GM04503 (cell line): ENCODE data around the gene CALD1.
A peak's percentile ranks its signal among the peaks of the same experiment; 100 is the strongest.

ENCODE experiments used
- DNase-seq: peaks from one replicate; pipeline ENCODE4 v3.0.0-alpha.2; 2012; ENCODE audit warnings: low read depth

CALD1 gene

GRCh38 chr7:134926396-134926795, 147.0 kb downstream of the CALD1 start:
- DNase-seq = no peak

- no peak for DNase-seq
These were observed 147.6 kb downstream of the CALD1 start for GRCh38 chr7:134927076-134927475.

- DNase-seq = no peak
These were observed 148.3 kb downstream of the CALD1 start for GRCh38 chr7:134927723-134928122.

GRCh38 chr7:134928554-134928953, 149.1 kb downstream of the CALD1 start:
- no peak for DNase-seq

- DNase-seq = no peak
These were observed 152.1 kb downstream of the CALD1 start for GRCh38 chr7:134931487-134931886.

GRCh38 chr7:134932707-134933370, 153.4 kb downstream of the CALD1 start:
- DNase-seq = no peak

- DNase-seq = no peak
These were observed 154.1 kb downstream of the CALD1 start for GRCh38 chr7:134933460-134934068.

GRCh38 chr7:134935701-134936100, 156.3 kb downstream of the CALD1 start:
- DNase-seq = no peak

- DNase-seq = no peak
These were observed 157.6 kb downstream of the CALD1 start for GRCh38 chr7:134936893-134937510.

GRCh38 chr7:134938141-134938540, 158.7 kb downstream of the CALD1 start:
- no peak for DNase-seq

- DNase-seq = no peak
These were observed 159.7 kb downstream of the CALD1 start for GRCh38 chr7:134939136-134939535.

- no peak for DNase-seq
These were observed 161.3 kb downstream of the CALD1 start for GRCh38 chr7:134940729-134941128.

- DNase-seq = peak; percentile 63
These were observed 161.9 kb downstream of the CALD1 start for GRCh38 chr7:134941185-134941900.

- no peak for DNase-seq
These were observed 162.5 kb downstream of the CALD1 start for GRCh38 chr7:134941952-134942351.

GRCh38 chr7:134942690-134943466, 163.4 kb downstream of the CALD1 start:
- no peak for DNase-seq

GRCh38 chr7:134943785-134944400, 164.5 kb downstream of the CALD1 start:
- DNase-seq = no peak

GRCh38 chr7:134945691-134946090, 166.3 kb downstream of the CALD1 start:
- DNase-seq = no peak

- no peak for DNase-seq
These were observed 166.8 kb downstream of the CALD1 start for GRCh38 chr7:134946260-134946659.

- DNase-seq = no peak
These were observed 167.9 kb downstream of the CALD1 start for GRCh38 chr7:134947329-134947728.

- no peak for DNase-seq
These were observed 168.4 kb downstream of the CALD1 start for GRCh38 chr7:134947831-134948230.

GRCh38 chr7:134948246-134948645, 168.8 kb downstream of the CALD1 start:
- DNase-seq = no peak

- no peak for DNase-seq
These were observed 169.3 kb downstream of the CALD1 start for GRCh38 chr7:134948736-134949135.
